Heart right ventricle (tissue), 16 donors: ENCODE measurements around the gene SETD2. TPM values are rescaled to one million over a fixed set of nuclear protein-coding genes. Genes with fewer than 3 reads are reported as not detected.

Experiments used
- ATAC-seq, 8 donors: fragments of 200-7000 bp; cut with Tn5 transposase; one replicate each; pipeline ENCODE4 v1.9.1; 2020; ENCODE audit warnings: mild to moderate bottlenecking in 8 of 8, moderate library complexity in 8 of 8, moderate number of reproducible peaks in 1 of 8
- DNase-seq, 2 donors: peaks; one replicate each; pipeline ENCODE4 v3.0.0-alpha.2; 2020
- H3K27ac ChIP-seq, 10 donors: fragments of 200-600 bp; sonication (generic) in 2 of 10; one replicate each; pipeline versions ENCODE4 v1.5.0 to v1.8.0; 2020 to 2022; ENCODE audit warnings: mild to moderate bottlenecking in 3 of 10
- H3K27me3 ChIP-seq, 7 donors: fragments of 200-600 bp; one replicate each; pipeline ENCODE4 v1.8.0; 2021 to 2022; ENCODE audit warnings: mild to moderate bottlenecking in 2 of 7
- H3K36me3 ChIP-seq, 9 donors: fragments of 200-600 bp; sonication (generic) in 1 of 9; one replicate each; pipeline versions ENCODE4 v1.5.0 to v1.8.0; 2020 to 2022; ENCODE audit warnings: mild to moderate bottlenecking in 2 of 9
- H3K4me1 ChIP-seq, 9 donors: fragments of 200-600 bp; sonication (generic) in 1 of 9; one replicate each; pipeline versions ENCODE4 v1.5.0 to v1.8.0; 2020 to 2022; ENCODE audit warnings: mild to moderate bottlenecking in 4 of 9
- H3K4me3 ChIP-seq, 10 donors: fragments of 200-600 bp; sonication (generic) in 2 of 10; one replicate each; pipeline versions ENCODE4 v1.5.0 to v1.8.0; 2020 to 2022; ENCODE audit warnings: mild to moderate bottlenecking in 7 of 10, moderate library complexity in 2 of 10
- H3K9me3 ChIP-seq, 11 donors: fragments of 200-600 bp in 10 of 11; sonication (generic) in 2 of 11; one replicate each; pipeline versions ENCODE4 v1.5.0 to v1.8.0; 2013 to 2022; ENCODE audit warnings: mild to moderate bottlenecking in 2 of 11, control low read depth in 1 of 11, moderate library complexity in 1 of 11
- CTCF ChIP-seq, 9 donors: fragments of 200-600 bp; sonication (generic) in 2 of 9; IDR thresholded peaks; one replicate each; pipeline versions ENCODE4 v1.5.0 to v1.8.0; 2021 to 2022; ENCODE audit warnings: antibody characterized with exemption in 9 of 9, mild to moderate bottlenecking in 5 of 9, moderate library complexity in 1 of 9
- WGBS, 2 donors: extraction: QIAGEN DNeasy Blood & Tissue Kit; methylation state at CpG; one replicate each; pipeline ENCODE4 v1.1.7; 2013; ENCODE audit warnings: inconsistent platforms in 1 of 2; 5-methylcytosine and 5-hydroxymethylcytosine counted together
- intact Hi-C, 10 donors: fragments of 100-400 bp; cut with DNase I; formaldehyde crosslinking; loops; one replicate each; pipeline versions ENCODE4 v1.11.1 to v1.14.2; 2022
- polyA plus RNA-seq, 2 donors: library from polyadenylated mRNA; stranded (reverse); fragments of 200-250 nt; gene quantifications; one replicate each; pipeline ENCODE4 v1.2.3, GENCODE V29; 2013
- total RNA-seq, 10 donors: library from RNA; stranded (reverse); fragmentation: NEBNext Ultra II Directional in 3 of 10; extraction: Animal tissue kit (Norgen Biotek cat#: 25700) in 3 of 10; gene quantifications; one replicate each; pipeline versions ENCODE4 v1.2.1 to v1.2.4, GENCODE V29; 2021 to 2023
- donor health status: Arrhythmogenic right ventricular cardiomyopathy.
- donor health status: ischemic (EF 13 %, LVEDD 7.1; RV severe dilation, severe dysfunction).
- donor health status: healthy with polysubstance abuse.
- donor health status: DM: no; HTN: yes; CAD: no.
- donor health status: DM: no; HTN: no; CAD: no.
- donor health status: ischemic (EF 25% LVEDD 6.9; RV normal size, moderate dysfunction).
- donor health status: ischemic (EF 25% LVEDD 5.7; RV mildly dilated, moderate dysfunction).
- donor health status: healthy.
- donor health status: DM: yes; HTN: yes; CAD: no.
- donor health status: Ischemic cardiomyopathy.
- donor health status: ischemic (EF 35%, LVEDD 5.7; RV mildly dilated, moderate dysfunction).
- donor health status: nonischemic (EF 11% LVEDD 7.7; RV severe dilation, severe dysfunction).
- donor health status: DM: yes; HTN: yes; CAD: no.
- donor health status: PGD.
- donor health status: ischemic (EF 29% LVEDD 5.4; RV normal size, mild dysfunction).
- donor health status: nonischemic (EF 23%, LVEDD 6.1; RV moderate dilation, normal function).

The SETD2 gene
- total and polyA plus RNA-seq, 12 donors: 8.6 to 34.4 (median 30.0) TPM

- no peaks in the 10 kb centered on the region for H3K27me3 ChIP-seq
- ATAC-seq: no peak
- H3K4me3 ChIP-seq: no peak overlapping the region
These were observed 164.9 kb downstream of the SETD2 start for GRCh38 chr3:46998852-46999515.

GRCh38 chr3:46998121-46998851, 165.6 kb downstream of the SETD2 start:
- no peak overlapping the region for H3K27ac ChIP-seq
- 59 to 61% methylated on average over 27 of the region's 27 CpGs for WGBS, 2 donors
- TF ChIP-seq CTCF (IDR thresholded peaks at IDR 0.05): peak; percentile 74 to 89 (median 83)
- peaks cover 0 to 14% (median 0%) of the 10 kb centered on the region in 9 donors for H3K4me1 ChIP-seq
- no peaks in the 10 kb centered on the region for H3K27me3 ChIP-seq
- no peak overlapping the region for H3K4me3 ChIP-seq
- DNase-seq (peak; percentile 65 to 78), ATAC-seq (peak; percentile 63 to 87 (median 74))
- peaks cover 0 to 96% (median 0%) of the 10 kb centered on the region in 9 donors for H3K36me3 ChIP-seq
- no peaks in the 10 kb centered on the region for H3K9me3 ChIP-seq
- intact Hi-C loops: loop anchor here in 8 of 10 donors (1.0 to 10.0 kb wide), 5 partner anchors 73 to 293 kb away; partner anchors contain the start of gene TMIE (in 4 of the 8)

More at GRCh38 chr3:46998852-46999515, 164.9 kb downstream of the SETD2 start:
- H3K9me3 ChIP-seq: no peaks in the 10 kb centered on the region
- H3K36me3 ChIP-seq: peaks cover 0 to 96% (median 0%) of the 10 kb centered on the region in 9 donors
- TF ChIP-seq CTCF (IDR thresholded peaks at IDR 0.05): peak in 1 of 9 donors; percentile 16
- no peak for DNase-seq
- no peak overlapping the region for H3K27ac ChIP-seq
- peaks cover 0 to 14% (median 0%) of the 10 kb centered on the region in 9 donors for H3K4me1 ChIP-seq
- intact Hi-C loops: loop anchor here in 8 of 10 donors (1.0 to 10.0 kb wide), 5 partner anchors 74 to 294 kb away; partner anchors contain the start of gene TMIE (in 4 of the 8)
- 84 to 90% methylated on average over 22 of the region's 22 CpGs for WGBS, 2 donors

GRCh38 chr3:46997453-46998091, 166.3 kb downstream of the SETD2 start:
- intact Hi-C loops: loop anchor here in 9 of 10 donors (1.0 to 10.0 kb wide), 6 partner anchors 73 to 293 kb away; partner anchors contain the start of gene TMIE (in 4 of the 9)
- WGBS, 2 donors: 86 to 88% methylated on average over 13 of the region's 13 CpGs
- TF ChIP-seq CTCF (IDR thresholded peaks at IDR 0.05): no peak
- Histone ChIP-seq H3K27me3 (no peaks in the 10 kb centered on the region), H3K4me1 (peaks cover 0 to 14% (median 0%) of the 10 kb centered on the region in 9 donors), H3K27ac (no peak overlapping the region), H3K36me3 (peaks cover 0 to 96% (median 0%) of the 10 kb centered on the region in 9 donors), H3K9me3 (no peaks in the 10 kb centered on the region), H3K4me3 (no peak overlapping the region)
- peak in 1 of 8 donors; percentile 1 for ATAC-seq
- DNase-seq: peak in 1 of 2 donors; percentile 9
